GM12875 (cell line): Measurements from ENCODE around the gene MICAL3.

ENCODE experiments used
- H3K4me3 ChIP-seq: one replicate; pipeline ENCODE4 v1.5.1; 2011; ENCODE audit warnings: low read depth, low read length, control low read depth
- CTCF ChIP-seq: IDR thresholded peaks from 2 replicates; pipeline ENCODE4 v1.5.1; 2011; ENCODE audit warnings: low read depth, mild to moderate bottlenecking, control low read depth, inconsistent platforms, low read length, moderate library complexity, borderline replicate concordance; ENCODE audit not compliant: insufficient read depth

MICAL3 gene

GRCh38 chr22:17980638-17981051 lies 43.7 kb downstream of the MICAL3 start:
- H3K4me3 ChIP-seq, result no peak overlapping the region

GRCh38 chr22:17980015-17980590 lies 44.3 kb downstream of the MICAL3 start:
- no peak overlapping the region for H3K4me3 ChIP-seq
- TF ChIP-seq CTCF, result no peak

More at GRCh38 chr22:17980638-17981051, 43.7 kb downstream of the MICAL3 start:
- no peak for TF ChIP-seq CTCF

GRCh38 chr22:17978027-17978426 lies 46.3 kb downstream of the MICAL3 start:
- TF ChIP-seq CTCF, result no peak
- H3K4me3 ChIP-seq, result no peak overlapping the region

- H3K4me3 ChIP-seq, result no peak overlapping the region
- no peak for TF ChIP-seq CTCF
Measured at GRCh38 chr22:17977371-17977770, 47.0 kb downstream of the MICAL3 start.

- TF ChIP-seq CTCF, result no peak
Measured at GRCh38 chr22:17976121-17976520, 48.2 kb downstream of the MICAL3 start.

GRCh38 chr22:17974703-17975372 lies 49.5 kb downstream of the MICAL3 start:
- no peak overlapping the region for H3K4me3 ChIP-seq
- no peak for TF ChIP-seq CTCF

More at GRCh38 chr22:17976121-17976520, 48.2 kb downstream of the MICAL3 start:
- H3K4me3 ChIP-seq, result no peak overlapping the region

GRCh38 chr22:17974087-17974486 lies 50.3 kb downstream of the MICAL3 start:
- no peak for TF ChIP-seq CTCF
- no peak overlapping the region for H3K4me3 ChIP-seq
